HepG2 (cell line): ENCODE measurements around the gene ALLC. TPM values are rescaled to one million over a fixed set of nuclear protein-coding genes. Genes with fewer than 3 reads are reported as not detected.
A peak's percentile ranks its signal among the peaks of the same experiment; 100 is the strongest.

Experiments
- AKNA ChIP-seq: sonication (generic); formaldehyde crosslinking; IDR thresholded peaks from 2 replicates; pipeline ENCODE4 v1.4.0; 2020; ENCODE audit warnings: missing genetic modification reagents, borderline replicate concordance
- ARNTL ChIP-seq: sonication (generic); formaldehyde crosslinking; IDR thresholded peaks from 2 replicates; pipeline ENCODE4 v1.4.0; 2020; ENCODE audit warnings: mild to moderate bottlenecking, missing genetic modification reagents
- ERF ChIP-seq: IDR thresholded peaks from 2 replicates; pipeline ENCODE4 v1.6.1; 2018; ENCODE audit warnings: missing biosample characterization, missing genetic modification reagents
- IRF9 ChIP-seq: sonication (generic); formaldehyde crosslinking; IDR thresholded peaks from 2 replicates; pipeline ENCODE4 v1.8.0; 2022; ENCODE audit warnings: missing genetic modification reagents, mild to moderate bottlenecking, borderline replicate concordance
- KAT7 ChIP-seq: IDR thresholded peaks from 2 replicates; pipeline ENCODE4 v1.6.1; 2018; ENCODE audit warnings: borderline replicate concordance, missing compliant biosample characterization
- NFRKB ChIP-seq: fragments of 450-650 bp; IDR thresholded peaks from 2 replicates; pipeline ENCODE4 v1.6.1; 2017
- PCBP1 ChIP-seq: fragments of 200-400 bp; formaldehyde crosslinking; IDR thresholded peaks from 2 replicates; pipeline ENCODE4 v1.6.1; 2017; ENCODE audit warnings: mild to moderate bottlenecking, low read depth, low read length, borderline replicate concordance
- POLR2G ChIP-seq: fragments of 200-400 bp; formaldehyde crosslinking; IDR thresholded peaks from 2 replicates; pipeline ENCODE4 v1.6.1; 2018; ENCODE audit warnings: mild to moderate bottlenecking, low read depth, low read length, moderate library complexity
- REST ChIP-seq, 2 experiments: IDR thresholded peaks; 2 replicates each; pipeline ENCODE4 v1.6.1; 2011 to 2012; ENCODE audit warnings: low read length in 2 of 2, borderline replicate concordance in 1 of 2, low read depth in 1 of 2, mild to moderate bottlenecking in 1 of 2, moderate library complexity in 1 of 2
- ZGPAT ChIP-seq: IDR thresholded peaks from 2 replicates; pipeline ENCODE4 v1.6.1; 2016; ENCODE audit warnings: mild to moderate bottlenecking
- ZNF256 ChIP-seq: sonication (generic); formaldehyde crosslinking; conservative IDR thresholded peaks from 2 replicates; pipeline ENCODE4 v1.4.0; 2020; ENCODE audit warnings: missing genetic modification reagents
- ZNF274 ChIP-seq: sonication (generic); formaldehyde crosslinking; IDR thresholded peaks from 2 replicates; pipeline ENCODE4 v1.5.1; 2020; ENCODE audit warnings: mild to moderate bottlenecking, missing genetic modification reagents
- ZNF766 ChIP-seq: sonication (generic); formaldehyde crosslinking; IDR thresholded peaks from 2 replicates; pipeline ENCODE4 v1.5.0; 2020; ENCODE audit warnings: missing genetic modification reagents, borderline replicate concordance
- ZNF770 ChIP-seq: sonication (generic); formaldehyde crosslinking; IDR thresholded peaks from 2 replicates; pipeline ENCODE4 v1.5.0; 2020; ENCODE audit warnings: mild to moderate bottlenecking, missing genetic modification reagents
- polyA plus RNA-seq, 8 experiments: library from polyadenylated mRNA; depleted of rRNA in 3 of 8; stranded (reverse) in 7 of 8; unstranded in 1 of 8; fragments of >200 nt; fragmentation: Illumina TruSeq in 4 of 8; extraction: Trizol in 4 of 8; gene quantifications; 2 replicates each; pipeline versions ENCODE4 v1.2.1 to v1.2.3, GENCODE V29; 2011 to 2016; ENCODE audit warnings: low read depth in 4 of 8, missing spikeins in 1 of 8, mixed read lengths in 1 of 8; ENCODE audit not compliant: insufficient read depth in 1 of 8
- total RNA-seq, 5 experiments: library from RNA; depleted of rRNA; stranded (reverse); fragments of >200 nt; fragmentation: Illumina TruSeq; extraction: Trizol; gene quantifications; 2 replicates each; pipeline ENCODE4 v1.2.3, GENCODE V29; 2016; ENCODE audit warnings: low read depth in 1 of 5

The ALLC gene
- total and polyA plus RNA-seq, 2 of the 13 experiments (the other 11 are each of a cell fraction or from before 2014, with no cell fraction given): 0.08 to 0.11 TPM

- TF ChIP-seq REST (IDR thresholded peaks at IDR 0.05; ENCODE audit: borderline replicate concordance in 1 of 2, low read depth in 1 of 2, low read length in 2 of 2) (no peak), ARNTL (CRISPR knock-in tag) (no peak), ZNF274 (CRISPR knock-in tag) (peak; percentile 51; the same call in 1 of the 2 replicates), KAT7 (CRISPR knock-in tag) (peak; percentile 51; the same call in 1 of the 2 replicates), ERF (CRISPR knock-in tag) (no peak), PCBP1 (no peak), AKNA (CRISPR knock-in tag) (no peak), IRF9 (CRISPR knock-in tag) (peak; percentile 69; the same call in 1 of the 2 replicates), ZNF256 (CRISPR knock-in tag) (no peak), ZNF770 (CRISPR knock-in tag) (no peak), ZNF766 (no peak), NFRKB (no peak), POLR2G (peak; percentile 42; the same call in 1 of the 2 replicates), ZGPAT (CRISPR knock-in tag) (no peak)
These were observed 1.7 kb downstream of the ALLC start (continued) for GRCh38 chr2:3659447-3660432.
